GM19468 (cell line): Measurements from ENCODE around the gene FUT7.
"Not testable (repeated sequence)": the region's sequence is repeated elsewhere in the genome, so short reads cannot be mapped to it uniquely, and the experiment has no call there.

ENCODE experiments used
- ATAC-seq: cut with Tn5 transposase; IDR thresholded peaks from one replicate; pipeline ENCODE4 v1.9.1; 2021; ENCODE audit warnings: mild to moderate bottlenecking, moderate library complexity, moderate number of reproducible peaks; ENCODE audit not compliant: unreplicated experiment; ENCODE audit errors: extremely low read depth

FUT7 gene

DNA sequence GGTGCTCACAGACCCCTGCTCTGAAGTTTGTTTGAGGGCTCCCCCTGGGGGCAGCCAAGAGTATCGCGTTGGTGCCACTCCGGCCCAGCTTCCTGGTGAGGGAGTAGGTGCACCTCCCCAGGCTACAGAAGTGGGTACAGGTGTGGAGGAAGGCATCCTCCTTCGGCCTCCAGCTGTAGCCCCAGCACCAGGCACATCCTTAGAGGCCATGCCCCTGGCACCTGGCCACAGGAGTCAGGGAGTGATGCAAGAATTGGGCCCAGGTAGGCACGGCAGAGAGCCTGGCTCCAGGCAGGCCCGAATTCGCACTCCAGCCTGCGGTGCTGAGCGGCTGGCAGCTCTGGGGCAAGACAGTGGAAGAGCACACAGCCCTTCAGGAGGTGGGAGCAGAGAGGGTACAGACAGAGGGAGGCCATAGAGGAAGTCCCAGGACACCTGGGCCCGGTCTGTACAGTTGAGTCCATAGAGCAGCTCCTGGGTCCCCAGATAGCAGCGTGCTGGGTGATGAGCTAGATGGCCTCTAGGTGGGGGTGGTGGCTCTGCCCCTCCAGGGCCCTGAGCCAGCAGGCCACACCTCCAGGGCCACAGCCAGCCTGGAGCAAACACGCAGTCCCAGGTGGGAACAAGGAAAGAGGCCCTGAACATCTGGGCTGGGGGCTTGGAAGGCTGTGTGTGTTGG lies 36.1 kb upstream of the FUT7 start:
- no peak for ATAC-seq

DNA sequence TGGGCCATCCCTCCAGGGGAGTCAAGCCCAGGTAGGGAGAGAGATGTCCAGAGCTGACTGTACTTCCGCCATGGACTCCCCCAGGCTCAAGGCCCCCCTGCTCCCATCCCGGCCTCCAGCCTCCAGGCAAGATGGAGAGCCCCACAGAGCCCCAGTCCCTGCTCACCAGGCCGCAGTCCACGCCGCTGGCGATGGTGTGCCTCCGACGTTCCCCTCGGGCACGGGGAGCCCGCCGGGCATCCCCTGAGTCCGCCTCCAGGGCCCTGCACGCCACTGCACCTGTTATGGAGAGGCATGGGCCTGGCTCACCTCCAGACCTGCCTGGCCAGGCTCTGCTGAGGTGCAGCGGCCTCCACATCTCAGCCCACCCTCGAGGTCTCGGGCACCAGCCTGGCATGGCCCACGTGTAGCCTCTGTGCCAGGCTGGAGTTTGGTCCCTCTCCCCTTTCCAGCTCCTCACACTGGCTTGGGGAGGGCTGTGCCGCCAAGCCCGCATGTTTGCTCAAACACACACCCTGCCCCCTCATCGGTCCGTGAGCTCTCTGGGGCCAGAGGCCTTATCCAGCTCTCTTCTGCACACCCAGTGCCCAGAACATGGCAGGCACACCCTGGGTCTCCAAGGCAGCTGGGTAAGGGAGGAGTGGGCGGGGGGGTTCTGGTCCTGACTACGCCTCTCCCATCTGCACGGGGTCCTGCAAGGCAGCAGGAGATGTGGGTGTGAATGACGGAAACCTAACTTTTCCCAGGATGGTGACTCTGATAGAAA lies 34.4 kb upstream of the FUT7 start:
- ATAC-seq, result no peak

DNA sequence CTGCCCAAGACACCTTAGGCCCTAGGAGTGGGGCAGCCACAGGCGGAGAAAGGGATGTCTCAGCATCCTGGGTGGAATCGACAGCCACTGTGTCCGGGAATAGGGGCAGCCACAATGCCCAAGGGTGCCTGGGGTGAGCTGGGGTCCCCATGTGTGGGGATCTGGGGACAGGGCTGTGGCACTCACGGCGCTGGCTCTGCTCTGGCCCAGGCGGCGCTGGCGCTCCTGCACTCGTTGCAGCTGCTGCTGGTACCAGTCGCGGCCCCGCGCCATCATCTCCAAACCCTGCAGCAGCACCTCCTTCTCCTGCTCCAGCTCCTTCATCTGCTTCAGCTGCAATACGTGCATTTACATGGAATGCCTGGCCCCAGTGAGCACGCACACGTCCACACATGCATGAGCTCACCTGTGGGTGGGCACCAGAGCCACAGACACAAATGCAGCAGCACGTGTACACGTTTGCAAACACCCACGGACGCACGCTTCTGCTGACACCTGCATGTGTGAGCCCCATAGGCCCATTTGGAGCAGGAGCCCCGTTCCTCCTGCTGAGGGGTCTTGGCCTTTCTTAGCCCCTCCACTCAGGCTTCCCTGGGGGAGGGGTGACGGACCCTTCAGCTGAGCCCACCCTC lies 33.6 kb upstream of the FUT7 start:
- ATAC-seq, result no peak

DNA sequence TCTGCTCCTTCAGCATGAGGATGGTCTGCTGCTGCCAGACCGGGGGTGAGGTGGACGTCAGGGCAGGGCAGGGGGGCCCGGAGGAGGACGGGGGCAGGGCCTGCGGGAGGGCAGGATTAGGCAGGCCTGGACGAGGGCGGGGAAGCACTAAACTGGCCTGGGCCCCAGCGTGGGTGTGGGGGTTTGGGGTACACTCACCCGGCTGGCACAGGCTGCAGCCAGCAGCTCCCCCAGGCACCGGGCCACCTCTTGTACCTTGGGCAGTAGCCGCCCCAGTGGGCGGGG lies 32.9 kb upstream of the FUT7 start:
- ATAC-seq, result no peak

DNA sequence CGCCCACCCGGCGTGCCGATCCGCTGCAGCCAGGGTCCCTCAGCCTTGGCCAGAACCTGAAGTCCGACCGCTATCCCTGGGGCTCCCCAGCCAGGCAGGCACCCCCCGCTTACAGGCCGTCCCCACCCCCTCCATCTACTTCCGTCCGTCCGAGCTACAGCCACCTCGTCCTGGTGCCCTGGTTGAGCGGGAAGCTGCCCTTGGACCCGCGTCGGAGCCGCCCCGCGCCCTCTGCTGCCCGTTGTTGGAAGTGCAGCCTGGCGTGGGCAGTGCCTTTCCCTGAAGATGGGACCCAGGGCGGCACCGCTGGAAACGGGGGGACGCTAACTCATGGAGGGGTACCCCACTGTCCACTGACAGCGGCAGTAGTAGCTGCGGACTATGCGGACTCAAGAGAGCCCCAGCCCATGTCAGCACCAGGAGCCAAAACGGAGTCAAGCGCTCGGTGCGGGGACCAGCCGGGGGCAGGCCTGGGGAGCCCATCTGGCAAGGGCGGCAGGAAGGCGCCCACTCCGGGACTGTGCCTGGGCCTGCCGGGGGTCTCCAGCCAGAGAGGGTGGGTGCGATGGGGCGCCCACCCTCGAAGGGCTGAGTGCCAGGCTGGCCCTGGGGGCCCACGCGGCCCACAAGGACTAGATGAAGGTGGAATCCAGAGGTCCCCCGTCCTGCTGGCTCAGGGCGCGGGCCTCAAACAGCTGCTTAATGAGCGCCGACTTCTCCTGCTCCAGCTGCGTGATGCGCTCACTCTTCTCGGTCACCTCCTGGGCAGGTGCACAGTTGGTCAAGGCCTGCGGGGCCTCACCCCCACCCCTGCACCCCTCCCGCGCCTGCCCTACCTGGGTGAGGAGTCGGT lies 32.4 kb upstream of the FUT7 start:
- ATAC-seq, result no peak

DNA sequence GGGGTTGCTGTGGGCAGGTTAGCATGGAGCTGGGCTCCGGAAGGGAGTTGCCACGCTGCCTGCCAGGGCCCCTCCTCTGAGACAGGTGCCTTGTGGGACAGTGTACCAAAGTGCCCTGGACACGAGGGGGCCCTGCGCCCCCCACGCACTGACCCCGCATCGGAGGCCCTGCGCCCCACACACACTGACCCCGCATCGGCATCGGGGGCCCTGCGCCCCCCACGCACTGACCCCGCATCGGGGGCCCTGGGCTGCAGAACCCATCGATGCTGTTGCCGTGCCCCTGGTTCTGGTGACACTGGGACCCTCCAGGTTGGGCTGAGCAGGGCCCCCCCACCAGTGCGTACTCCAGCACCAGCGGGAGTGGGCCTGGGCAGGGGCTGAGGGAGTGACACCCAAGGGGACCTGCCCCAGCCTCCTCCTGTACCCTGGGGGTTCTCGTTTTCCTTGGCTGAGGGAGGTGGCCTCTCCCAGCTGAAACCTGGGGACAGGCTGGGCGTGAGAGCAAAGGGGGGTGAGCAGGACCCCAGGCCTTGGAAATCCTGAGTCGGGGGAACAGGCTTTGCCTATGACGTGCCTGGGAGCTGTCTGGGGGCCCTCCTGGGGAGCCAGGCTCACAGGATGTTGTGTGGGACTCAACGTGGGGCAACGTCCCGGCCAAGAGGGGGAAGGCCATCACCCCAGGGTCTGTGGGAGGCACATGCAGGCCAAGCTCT lies 31.6 kb upstream of the FUT7 start:
- ATAC-seq, result no peak

DNA sequence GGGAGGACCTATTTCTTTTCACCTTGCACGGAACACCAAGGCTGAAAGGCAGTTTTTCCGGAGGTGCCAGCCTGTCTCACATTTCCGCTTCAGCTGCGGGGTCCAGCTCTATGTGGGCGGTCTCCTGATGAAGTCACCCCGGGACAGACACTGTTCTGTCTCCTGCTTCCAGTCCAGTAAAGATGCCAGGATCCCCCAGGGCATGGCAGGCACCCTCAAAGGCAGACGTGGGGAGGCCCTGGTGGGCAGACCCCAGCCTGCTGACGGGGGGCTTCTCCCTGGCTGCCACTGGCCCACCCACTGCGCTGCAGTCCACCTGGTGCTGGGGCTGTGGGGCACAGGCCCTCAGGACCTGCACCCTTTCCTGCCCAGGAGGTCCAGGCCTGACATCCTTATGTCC lies 30.9 kb upstream of the FUT7 start:
- ATAC-seq, result not testable (repeated sequence)

DNA sequence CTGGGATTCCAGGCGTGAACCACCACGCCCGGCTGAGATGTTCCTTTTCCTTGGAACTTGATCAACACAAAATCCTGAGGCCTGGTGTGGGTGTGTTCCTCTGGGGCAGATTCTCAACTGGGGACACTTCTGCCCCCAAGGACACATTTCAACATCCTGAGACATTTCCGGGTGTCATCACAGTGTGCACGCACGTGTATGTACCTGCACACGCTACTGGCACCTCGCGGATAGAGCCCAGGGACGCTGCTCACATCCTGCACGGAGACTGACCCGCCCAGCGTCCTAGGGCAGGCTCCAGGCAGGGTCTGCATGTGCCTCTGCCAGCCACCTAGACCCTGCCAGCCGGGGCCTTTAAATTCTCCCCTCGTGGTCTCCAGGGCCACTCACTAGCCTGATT lies 30.5 kb upstream of the FUT7 start:
- no peak for ATAC-seq

DNA sequence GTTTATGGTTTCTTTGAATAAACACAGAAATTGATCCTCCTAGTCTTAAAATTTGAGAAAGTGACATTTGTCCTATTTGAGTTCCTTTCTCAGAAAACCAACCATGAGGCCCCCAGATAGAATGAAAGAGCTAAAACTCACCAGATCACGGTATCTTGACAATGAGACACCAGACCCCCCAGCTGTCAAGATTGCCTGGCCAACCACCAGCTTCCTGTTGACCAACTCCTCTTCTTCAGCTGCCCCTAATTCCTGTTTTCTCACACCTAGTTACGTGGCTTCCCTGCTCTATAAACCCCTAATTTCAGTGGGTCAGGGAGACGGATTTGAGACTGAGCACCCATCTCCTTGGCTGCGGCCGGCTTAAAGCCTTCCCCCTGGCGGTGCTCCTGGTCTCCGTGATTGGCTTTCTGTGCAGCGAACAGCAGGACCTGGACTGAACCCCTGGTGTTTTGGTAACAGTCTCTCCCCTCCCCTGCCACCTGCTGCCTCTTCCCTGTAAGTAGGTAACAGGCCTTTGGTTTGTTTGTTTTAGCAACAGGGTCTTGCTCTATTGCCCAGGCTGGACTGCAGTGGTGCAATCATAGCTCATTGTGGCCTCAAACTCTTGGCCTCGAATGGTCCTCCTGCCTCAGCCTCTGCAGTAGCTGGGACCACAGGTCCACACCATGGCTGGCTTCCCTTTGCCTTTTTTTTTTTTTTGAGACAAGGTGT lies 26.8 kb upstream of the FUT7 start:
- no peak for ATAC-seq

DNA sequence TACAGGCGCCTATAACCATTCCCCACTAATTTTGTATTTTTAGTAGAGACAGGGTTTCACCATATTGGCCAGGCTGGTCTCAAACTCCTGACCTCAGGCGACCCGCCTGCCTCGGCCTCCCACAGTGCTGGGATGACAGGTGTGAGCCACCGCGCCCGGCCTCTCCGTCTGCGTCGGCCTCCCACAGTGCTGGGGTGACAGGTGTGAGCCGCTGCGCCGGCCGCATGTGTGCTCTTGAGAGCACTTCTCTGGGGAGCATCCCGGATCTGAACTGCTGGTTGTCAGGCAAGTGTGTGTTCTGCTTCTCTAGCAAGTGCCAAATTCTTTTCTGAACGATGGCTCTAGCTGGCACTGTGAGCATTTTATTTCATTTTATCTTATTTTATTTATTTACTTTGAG lies 25.7 kb upstream of the FUT7 start:
- no peak for ATAC-seq

DNA sequence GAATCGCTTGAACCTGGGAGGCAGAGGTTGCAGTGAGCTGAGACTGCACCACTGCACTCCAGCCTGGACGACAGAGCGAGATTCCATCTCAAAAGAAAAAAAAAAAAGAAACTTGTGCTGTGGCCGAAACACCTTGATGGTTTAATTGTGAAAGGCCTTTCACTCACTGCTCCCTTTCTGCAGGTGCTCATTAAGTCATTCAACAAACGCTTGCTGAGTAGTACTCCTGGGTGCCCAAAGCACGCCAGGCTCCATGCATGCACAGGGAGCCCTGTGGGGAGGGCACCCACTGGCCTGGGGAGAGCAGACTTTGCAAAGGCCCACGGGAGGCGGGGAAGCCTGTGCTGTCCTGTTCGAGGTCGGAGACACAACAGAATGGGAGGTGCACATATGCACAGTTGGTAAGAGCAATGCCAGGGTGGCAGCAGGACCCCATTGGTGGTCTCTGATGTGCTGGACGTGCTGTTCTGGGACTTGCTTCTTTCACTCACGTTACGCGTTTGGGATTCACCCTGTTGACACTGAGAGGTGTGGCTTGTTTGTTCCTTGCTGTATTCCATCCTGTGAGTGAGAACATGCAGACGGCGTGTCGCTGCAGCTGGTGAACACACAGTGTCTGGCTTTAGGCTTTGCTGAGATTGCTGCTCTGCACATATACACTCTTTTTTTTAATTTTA lies 25.0 kb upstream of the FUT7 start:
- ATAC-seq, result no peak

DNA sequence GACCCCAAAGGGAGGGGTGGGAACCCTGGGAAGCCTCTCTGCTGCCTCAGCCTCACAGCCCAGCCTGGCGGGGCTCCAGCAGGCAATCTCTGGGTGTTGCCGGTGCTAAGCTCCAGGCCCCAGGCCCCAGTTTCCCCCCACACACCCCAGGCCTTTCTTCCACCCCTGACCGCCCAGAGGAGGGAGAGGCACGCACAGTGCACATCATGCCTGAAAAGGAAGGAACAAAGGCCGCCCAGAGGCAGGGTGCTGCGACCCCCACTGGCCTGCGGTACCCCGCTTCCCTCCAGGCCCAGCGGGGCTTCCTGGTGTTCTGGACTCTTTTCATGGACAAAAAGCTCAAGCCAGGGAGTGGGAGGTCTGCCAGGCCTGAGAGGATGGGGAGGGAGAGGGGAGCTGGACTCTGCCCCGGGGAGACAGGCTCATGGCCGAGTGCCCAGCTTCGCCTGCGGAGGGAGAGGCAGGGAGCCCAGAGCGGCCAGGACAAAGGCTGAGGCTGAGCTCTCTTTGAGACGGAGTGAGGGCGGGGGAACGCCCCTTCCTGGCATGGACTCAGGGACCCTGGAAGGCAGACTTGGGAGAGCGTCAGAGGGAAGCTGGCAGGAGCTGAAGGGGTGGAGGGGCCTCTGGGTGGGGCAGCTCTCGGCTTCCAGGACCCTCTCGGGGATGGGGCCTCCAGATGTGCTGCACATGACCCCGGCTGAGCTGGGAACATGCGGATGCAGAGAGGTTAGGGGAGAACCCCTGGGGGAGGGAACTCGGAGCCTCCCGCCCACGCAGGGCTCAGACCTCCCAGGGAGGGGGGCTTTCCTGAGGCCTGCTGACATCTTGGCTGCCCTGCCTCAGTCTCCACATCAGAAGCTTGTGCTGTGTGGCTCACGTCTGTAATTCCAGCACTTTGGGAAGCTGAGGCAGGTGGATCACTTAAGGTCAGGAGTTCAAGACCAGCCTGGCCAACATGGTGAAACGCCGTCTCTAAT lies 23.8 kb upstream of the FUT7 start:
- ATAC-seq, result no peak

DNA sequence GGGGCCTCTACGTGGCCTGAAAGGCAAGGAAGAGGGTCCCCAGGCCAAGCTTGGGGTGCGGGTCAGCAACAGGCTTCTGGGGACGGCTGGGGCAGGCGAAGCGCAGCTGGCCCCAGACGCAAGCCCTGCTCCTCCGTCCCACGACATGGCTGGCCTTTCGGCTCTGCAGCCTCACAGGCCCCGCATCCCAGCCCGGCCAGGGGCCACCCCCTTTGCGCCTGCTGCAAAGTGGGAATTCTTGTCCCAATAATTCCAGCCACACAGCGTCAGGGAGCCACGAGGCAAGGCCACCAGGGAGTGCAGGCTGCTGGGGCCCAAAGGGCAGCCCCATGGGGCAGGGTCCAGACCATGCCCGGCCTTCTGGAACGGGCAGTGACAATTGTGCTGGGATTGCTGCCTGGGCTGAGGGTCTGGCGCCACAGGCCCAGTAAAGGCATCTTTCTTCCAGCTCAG lies 23.1 kb upstream of the FUT7 start:
- ATAC-seq, result no peak

DNA sequence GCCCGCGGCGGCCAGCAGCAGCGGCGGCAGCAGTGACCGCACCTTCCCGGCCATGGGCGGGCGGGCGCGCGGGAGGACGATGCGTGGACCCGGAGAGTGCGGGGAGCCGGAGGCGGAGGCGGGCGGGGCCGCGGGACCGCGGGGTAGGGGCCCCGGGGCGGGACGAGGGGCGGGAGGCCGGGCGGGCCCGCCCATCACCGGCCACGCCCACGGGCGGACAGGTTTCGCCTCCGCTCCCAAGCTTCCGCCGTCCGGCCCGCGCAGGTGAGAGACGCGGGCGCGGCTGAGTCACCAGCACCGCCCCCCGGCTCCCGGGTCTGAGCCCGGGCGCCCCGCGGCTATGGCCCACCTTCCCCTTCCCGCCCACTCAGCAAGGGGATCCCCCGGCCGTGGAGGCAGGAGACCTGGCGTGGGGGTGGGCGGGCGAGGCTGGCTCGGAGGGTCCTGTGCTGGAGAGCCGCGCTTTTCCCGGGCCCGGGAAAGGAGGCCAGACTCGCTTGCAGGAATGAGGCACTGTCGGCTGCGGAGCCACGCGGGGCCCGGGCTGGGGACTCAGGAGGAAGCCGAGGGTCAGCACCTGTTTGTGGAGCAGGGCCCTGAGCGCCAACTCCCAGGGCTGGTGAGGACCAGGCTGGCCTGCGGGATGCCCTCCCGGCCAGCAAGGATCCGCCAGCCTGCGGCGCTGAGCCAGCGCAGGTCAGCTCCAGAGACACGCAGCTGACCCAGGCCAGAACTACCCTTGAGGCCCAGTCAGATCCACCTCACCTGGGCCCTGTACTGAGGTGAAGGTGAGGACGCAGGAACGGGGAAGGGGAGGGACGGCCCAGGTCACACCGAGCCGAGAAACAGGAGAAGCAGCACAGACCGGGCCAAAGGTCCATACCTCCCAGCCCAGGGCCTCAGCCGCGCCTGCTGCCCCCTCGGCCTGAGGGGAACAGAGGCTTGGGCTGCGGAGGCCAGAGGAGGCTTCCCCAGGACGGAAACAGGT lies 22.4 kb upstream of the FUT7 start, which contains the start of gene ENTPD2:
TSS of gene ENTPD2 (minus strand) at position 118 of the 988 bp plus-strand sequence. CDS start at position 54, 64 bp downstream.
- ATAC-seq, result no peak

DNA sequence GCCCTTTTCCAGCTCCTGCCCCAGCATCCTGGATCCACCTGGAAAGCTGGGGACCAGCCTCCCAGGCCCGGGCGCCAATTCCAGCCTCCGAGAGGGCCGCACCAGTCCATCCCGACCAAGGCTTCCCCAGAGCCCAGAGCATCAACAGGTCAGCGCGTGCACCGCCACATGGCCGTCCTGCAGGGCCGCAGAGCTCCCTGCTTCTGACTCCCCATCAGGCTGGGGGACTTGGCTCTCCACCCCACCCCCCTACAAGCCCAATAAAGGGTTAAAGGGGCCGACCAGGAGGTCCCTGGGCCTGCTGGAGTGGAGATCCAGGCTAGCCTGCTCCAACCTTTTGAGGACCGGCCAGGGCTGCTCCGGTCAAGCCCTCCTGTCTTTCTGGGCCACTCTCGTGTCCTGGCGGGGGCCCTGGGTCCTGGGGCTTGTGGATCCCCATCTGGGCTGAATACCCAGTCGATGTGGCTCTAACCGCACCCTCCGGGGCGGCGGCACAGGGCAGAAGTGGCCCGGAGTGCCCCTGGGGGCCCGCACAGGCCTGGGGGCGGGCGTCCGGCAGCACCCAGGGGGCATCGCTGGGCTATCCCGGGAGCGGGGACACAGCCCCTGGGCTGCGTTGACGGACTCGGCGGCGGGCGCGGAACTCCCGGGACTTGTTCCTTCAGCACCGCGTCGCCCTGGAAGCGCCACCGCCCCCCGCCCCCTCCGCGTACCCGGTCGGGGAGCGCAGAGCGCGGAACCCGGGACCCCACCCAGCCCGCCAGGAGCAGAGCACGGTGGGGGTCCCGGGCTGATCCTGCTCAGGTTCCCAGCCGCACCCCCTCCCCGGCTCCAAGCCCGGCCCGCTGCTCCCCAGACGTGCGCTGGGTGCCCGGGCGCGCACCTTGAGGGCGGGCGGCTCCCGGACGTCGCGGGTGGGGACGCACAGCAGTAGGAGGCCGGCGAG lies 21.4 kb upstream of the FUT7 start:
- no peak for ATAC-seq
